ENCODE measurements around the gene LUM.

Gene LUM

DNA sequence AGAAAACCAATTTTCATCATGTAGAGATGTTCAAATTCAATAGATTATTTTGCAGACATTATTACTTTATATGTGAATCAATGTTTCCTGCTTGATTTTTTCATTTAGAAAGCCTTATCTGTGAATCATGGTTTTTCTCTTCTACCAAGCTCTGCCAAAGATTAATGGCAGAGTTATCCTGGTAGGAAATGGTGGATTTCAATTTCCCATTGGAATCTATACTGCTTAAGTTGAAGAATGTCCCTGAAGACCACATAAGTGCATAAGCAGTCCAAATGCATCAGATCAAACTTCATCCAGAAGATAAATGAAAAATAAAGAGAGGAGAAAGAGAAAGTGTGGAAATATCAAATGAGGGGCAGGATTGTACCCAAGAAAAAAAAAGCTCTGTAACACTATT is 5.0 kb downstream of the LUM start:
- Histone ChIP-seq H4K20me1 (ENCODE audit: control insufficient read depth, insufficient read depth, low read depth, low read length) (no peaks in the 10 kb centered on the region), H3K27ac (ENCODE audit: low read depth, low read length) (no peak overlapping the region), H3K9me3 (ENCODE audit: control insufficient read depth, insufficient read depth, low read length) (no peaks in the 10 kb centered on the region), H3K4me2 (ENCODE audit: low read length) (no peak overlapping the region), H3K4me3 (ENCODE audit: low read length) (no peak overlapping the region), H3K27me3 (ENCODE audit: control insufficient read depth, low read length) (no peaks in the 10 kb centered on the region), H3K9me2 (replicated peaks; ENCODE audit: control insufficient read depth, low read length) (no peaks in the 10 kb centered on the region), H3F3A (ENCODE audit: control insufficient read depth, insufficient read depth) (no peaks in the 10 kb centered on the region), H3K79me2 (ENCODE audit: control insufficient read depth, low read length) (no peaks in the 10 kb centered on the region), H3K36me3 (ENCODE audit: control insufficient read depth, low read length) (no peaks in the 10 kb centered on the region), H3K4me1 (ENCODE audit: control insufficient read depth, low read length) (no peaks in the 10 kb centered on the region)
- no peak for TF ChIP-seq EZH2phosphoT487 (IDR thresholded peaks at IDR 0.05; ENCODE audit: borderline replicate concordance, low read length)
- TF ChIP-seq, protein P1, sequence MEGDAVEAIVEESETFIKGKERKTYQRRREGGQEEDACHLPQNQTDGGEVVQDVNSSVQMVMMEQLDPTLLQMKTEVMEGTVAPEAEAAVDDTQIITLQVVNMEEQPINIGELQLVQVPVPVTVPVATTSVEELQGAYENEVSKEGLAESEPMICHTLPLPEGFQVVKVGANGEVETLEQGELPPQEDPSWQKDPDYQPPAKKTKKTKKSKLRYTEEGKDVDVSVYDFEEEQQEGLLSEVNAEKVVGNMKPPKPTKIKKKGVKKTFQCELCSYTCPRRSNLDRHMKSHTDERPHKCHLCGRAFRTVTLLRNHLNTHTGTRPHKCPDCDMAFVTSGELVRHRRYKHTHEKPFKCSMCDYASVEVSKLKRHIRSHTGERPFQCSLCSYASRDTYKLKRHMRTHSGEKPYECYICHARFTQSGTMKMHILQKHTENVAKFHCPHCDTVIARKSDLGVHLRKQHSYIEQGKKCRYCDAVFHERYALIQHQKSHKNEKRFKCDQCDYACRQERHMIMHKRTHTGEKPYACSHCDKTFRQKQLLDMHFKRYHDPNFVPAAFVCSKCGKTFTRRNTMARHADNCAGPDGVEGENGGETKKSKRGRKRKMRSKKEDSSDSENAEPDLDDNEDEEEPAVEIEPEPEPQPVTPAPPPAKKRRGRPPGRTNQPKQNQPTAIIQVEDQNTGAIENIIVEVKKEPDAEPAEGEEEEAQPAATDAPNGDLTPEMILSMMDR (IDR thresholded peaks at IDR 0.05; ENCODE audit: low read depth, low read length, poor library complexity, severe bottlenecking): no peak

DNA sequence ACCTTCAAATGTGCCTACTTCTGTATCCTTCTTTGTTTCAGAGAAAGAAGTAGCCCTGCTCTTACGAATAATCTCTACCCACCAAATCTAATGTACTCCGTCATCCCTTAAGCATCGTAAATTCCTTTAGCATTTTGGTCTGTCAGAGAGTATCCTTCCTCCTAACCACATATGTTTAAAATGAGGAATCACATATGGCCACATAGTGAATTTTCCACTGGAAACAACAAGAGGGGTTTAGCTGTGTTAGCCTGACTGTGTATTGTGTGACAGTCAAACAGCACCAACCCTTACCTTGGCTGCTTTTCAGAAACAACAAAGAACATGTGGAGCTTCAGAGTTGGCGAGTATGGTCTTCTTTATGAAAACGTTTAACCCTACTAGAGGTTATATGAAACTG is 5.5 kb downstream of the LUM start:
- Histone ChIP-seq H3K27me3 (ENCODE audit: control insufficient read depth, low read length) (no peaks in the 10 kb centered on the region), H3K4me1 (ENCODE audit: control insufficient read depth, low read length) (no peaks in the 10 kb centered on the region), H3K9me3 (ENCODE audit: control insufficient read depth, insufficient read depth, low read length) (no peaks in the 10 kb centered on the region), H3K4me3 (ENCODE audit: low read length) (no peak overlapping the region), H3K36me3 (ENCODE audit: control insufficient read depth, low read length) (no peaks in the 10 kb centered on the region), H3K4me2 (ENCODE audit: low read length) (no peak overlapping the region), H3K9me2 (replicated peaks; ENCODE audit: control insufficient read depth, low read length) (no peaks in the 10 kb centered on the region), H3K27ac (ENCODE audit: low read depth, low read length) (no peak overlapping the region), H3F3A (ENCODE audit: control insufficient read depth, insufficient read depth) (no peaks in the 10 kb centered on the region), H3K79me2 (ENCODE audit: control insufficient read depth, low read length) (no peaks in the 10 kb centered on the region), H4K20me1 (ENCODE audit: control insufficient read depth, insufficient read depth, low read depth, low read length) (no peaks in the 10 kb centered on the region)
- TF ChIP-seq, protein P1 (IDR thresholded peaks at IDR 0.05; ENCODE audit: low read depth, low read length, poor library complexity, severe bottlenecking): no peak
- TF ChIP-seq EZH2phosphoT487 (IDR thresholded peaks at IDR 0.05; ENCODE audit: borderline replicate concordance, low read length): no peak

DNA sequence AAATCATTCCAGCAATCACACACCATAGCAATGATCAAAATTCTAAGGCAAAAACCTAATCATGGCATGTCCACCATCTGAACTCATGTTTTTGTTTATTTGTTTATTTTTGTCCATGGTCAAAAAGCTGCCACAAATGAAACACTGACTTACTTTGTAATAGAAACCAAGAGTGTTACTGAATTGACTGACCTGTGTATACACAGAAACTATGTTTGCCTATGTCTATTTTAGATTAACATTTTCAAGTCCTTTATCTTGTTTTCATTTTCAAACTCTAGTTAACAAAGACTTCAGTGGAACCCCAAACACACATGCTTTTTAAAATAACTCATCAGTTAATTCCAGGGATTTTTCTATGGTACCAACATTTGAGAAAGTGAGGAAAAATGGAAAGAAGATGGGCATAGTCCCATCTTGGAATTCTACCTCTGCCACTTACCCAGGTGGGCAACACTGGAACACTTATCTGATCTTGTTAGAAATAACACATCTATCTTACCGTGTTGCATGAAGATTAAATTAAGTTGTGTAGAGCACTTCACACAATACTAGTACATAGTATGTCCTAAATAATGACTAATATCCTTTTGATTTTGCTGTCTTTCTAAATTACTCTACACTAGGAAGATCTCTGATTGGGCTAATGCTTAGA is 6.4 kb downstream of the LUM start:
- Histone ChIP-seq H3K27ac (ENCODE audit: low read depth, low read length) (no peak overlapping the region), H3K4me1 (ENCODE audit: control insufficient read depth, low read length) (no peaks in the 10 kb centered on the region), H3K9me2 (replicated peaks; ENCODE audit: control insufficient read depth, low read length) (no peaks in the 10 kb centered on the region), H3K36me3 (ENCODE audit: control insufficient read depth, low read length) (no peaks in the 10 kb centered on the region), H3K27me3 (ENCODE audit: control insufficient read depth, low read length) (no peaks in the 10 kb centered on the region), H4K20me1 (ENCODE audit: control insufficient read depth, insufficient read depth, low read depth, low read length) (no peaks in the 10 kb centered on the region), H3K9me3 (ENCODE audit: control insufficient read depth, insufficient read depth, low read length) (no peaks in the 10 kb centered on the region), H3F3A (ENCODE audit: control insufficient read depth, insufficient read depth) (no peaks in the 10 kb centered on the region), H3K4me2 (ENCODE audit: low read length) (no peak overlapping the region), H3K4me3 (ENCODE audit: low read length) (no peak overlapping the region), H3K79me2 (ENCODE audit: control insufficient read depth, low read length) (no peaks in the 10 kb centered on the region)
- TF ChIP-seq, protein P1 (IDR thresholded peaks at IDR 0.05; ENCODE audit: low read depth, low read length, poor library complexity, severe bottlenecking): no peak
- no peak for TF ChIP-seq EZH2phosphoT487 (IDR thresholded peaks at IDR 0.05; ENCODE audit: borderline replicate concordance, low read length)

Data from DOHH2 (cell line).